ENCODE data around the gene OTOP2.

The OTOP2 gene

GRCh38 chr17:74921026-74921681 lies 2.9 kb upstream of the OTOP2 start:
- Histone ChIP-seq H3K36me3 (ENCODE audit: control insufficient read depth, insufficient read depth, low read length) (no peaks in the 10 kb centered on the region), H3K79me1 (ENCODE audit: low read length) (no peaks in the 10 kb centered on the region), H3K27ac (ENCODE audit: low read depth, low read length) (no peak overlapping the region), H2AK5ac (ENCODE audit: low read length) (no peak overlapping the region), H3K4me3 (ENCODE audit: low read length) (no peak overlapping the region), H2BK5ac (ENCODE audit: low read length) (no peak overlapping the region), H3K79me2 (ENCODE audit: control insufficient read depth, insufficient read depth, low read length) (no peaks in the 10 kb centered on the region), H3K4ac (ENCODE audit: low read depth, low read length) (no peak overlapping the region), H2BK120ac (ENCODE audit: low read depth, low read length) (no peak overlapping the region), H3K4me1 (ENCODE audit: control insufficient read depth, low read depth, low read length) (no peaks in the 10 kb centered on the region), H3K27me3 (ENCODE audit: insufficient read depth, low read length, poor library complexity) (peaks cover 30% of the 10 kb centered on the region), H4K5ac (ENCODE audit: low read length) (no peak overlapping the region), H3K18ac (ENCODE audit: low read length) (no peak overlapping the region), H3K9ac (ENCODE audit: low read length) (no peak overlapping the region), H3K4me2 (ENCODE audit: low read length) (no peak overlapping the region), H3K23ac (ENCODE audit: low read length) (no peak overlapping the region), H4K8ac (ENCODE audit: low read depth, low read length) (no peak overlapping the region), H3K56ac (ENCODE audit: low read length) (peak overlapping the region; percentile 25), H2BK15ac (replicated peaks; ENCODE audit: low read depth) (no peak overlapping the region)
- no CpG with 5 or more reads among the region's 19 CpGs for WGBS (ENCODE audit: extremely low coverage, insufficient coverage, low lambda C conversion rate)
- DNase-seq, result no peak

- Histone ChIP-seq H4K8ac (ENCODE audit: low read depth, low read length) (no peak overlapping the region), H3K27ac (ENCODE audit: low read depth, low read length) (no peak overlapping the region), H3K18ac (ENCODE audit: low read length) (no peak overlapping the region), H3K79me1 (ENCODE audit: low read length) (no peaks in the 10 kb centered on the region), H3K4me3 (ENCODE audit: low read length) (no peak overlapping the region), H3K56ac (ENCODE audit: low read length) (no peak overlapping the region), H4K5ac (ENCODE audit: low read length) (no peak overlapping the region), H3K27me3 (ENCODE audit: insufficient read depth, low read length, poor library complexity) (peaks cover 32% of the 10 kb centered on the region), H3K23ac (ENCODE audit: low read length) (no peak overlapping the region), H2BK120ac (ENCODE audit: low read depth, low read length) (no peak overlapping the region), H3K9ac (ENCODE audit: low read length) (no peak overlapping the region), H3K4ac (ENCODE audit: low read depth, low read length) (no peak overlapping the region), H3K79me2 (ENCODE audit: control insufficient read depth, insufficient read depth, low read length) (no peaks in the 10 kb centered on the region), H3K4me2 (ENCODE audit: low read length) (no peak overlapping the region), H2AK5ac (ENCODE audit: low read length) (no peak overlapping the region), H2BK5ac (ENCODE audit: low read length) (no peak overlapping the region), H3K36me3 (ENCODE audit: control insufficient read depth, insufficient read depth, low read length) (no peaks in the 10 kb centered on the region), H2BK15ac (replicated peaks; ENCODE audit: low read depth) (no peak overlapping the region), H3K4me1 (ENCODE audit: control insufficient read depth, low read depth, low read length) (no peaks in the 10 kb centered on the region)
- WGBS (ENCODE audit: extremely low coverage, insufficient coverage, low lambda C conversion rate), result no CpG with 5 or more reads among the region's 2 CpGs
- no peak for DNase-seq
These were observed 2.3 kb upstream of the OTOP2 start for GRCh38 chr17:74921769-74922168.

- H3K56ac ChIP-seq (ENCODE audit: low read length), result no peak overlapping the region
- peaks cover 32% of the 10 kb centered on the region for H3K27me3 ChIP-seq (ENCODE audit: insufficient read depth, low read length, poor library complexity)
- no peaks in the 10 kb centered on the region for H3K36me3 ChIP-seq (ENCODE audit: control insufficient read depth, insufficient read depth, low read length)
- no peaks in the 10 kb centered on the region for H3K79me2 ChIP-seq (ENCODE audit: control insufficient read depth, insufficient read depth, low read length)
- no peaks in the 10 kb centered on the region for H3K4me1 ChIP-seq (ENCODE audit: control insufficient read depth, low read depth, low read length)
- H3K4ac ChIP-seq (ENCODE audit: low read depth, low read length), result no peak overlapping the region
- H3K4me2 ChIP-seq (ENCODE audit: low read length), result no peak overlapping the region
- H4K8ac ChIP-seq (ENCODE audit: low read depth, low read length), result no peak overlapping the region
- no peak overlapping the region for H3K18ac ChIP-seq (ENCODE audit: low read length)
- H4K5ac ChIP-seq (ENCODE audit: low read length), result no peak overlapping the region
- H3K27ac ChIP-seq (ENCODE audit: low read depth, low read length), result no peak overlapping the region
- WGBS (ENCODE audit: extremely low coverage, insufficient coverage, low lambda C conversion rate), result no CpG with 5 or more reads among the region's 6 CpGs
- H2AK5ac ChIP-seq (ENCODE audit: low read length), result no peak overlapping the region
- H2BK15ac ChIP-seq (replicated peaks; ENCODE audit: low read depth), result no peak overlapping the region
- no peak overlapping the region for H3K4me3 ChIP-seq (ENCODE audit: low read length)
- no peak overlapping the region for H3K23ac ChIP-seq (ENCODE audit: low read length)
- no peak overlapping the region for H3K9ac ChIP-seq (ENCODE audit: low read length)
- DNase-seq, result no peak
- no peak overlapping the region for H2BK120ac ChIP-seq (ENCODE audit: low read depth, low read length)
- no peak overlapping the region for H2BK5ac ChIP-seq (ENCODE audit: low read length)
- H3K79me1 ChIP-seq (ENCODE audit: low read length), result no peaks in the 10 kb centered on the region
These were observed 1.9 kb upstream of the OTOP2 start for GRCh38 chr17:74922172-74922571.

- Histone ChIP-seq H3K18ac (ENCODE audit: low read length) (no peak within 1 kb of the TSS), H3K56ac (ENCODE audit: low read length) (peak within 1 kb of the TSS; percentile 49), H3K4me2 (ENCODE audit: low read length) (peak within 1 kb of the TSS; percentile 61), H3K79me1 (ENCODE audit: low read length) (no peaks in the 10 kb centered on the region), H3K27me3 (ENCODE audit: insufficient read depth, low read length, poor library complexity) (peaks cover 32% of the 10 kb centered on the region), H3K36me3 (ENCODE audit: control insufficient read depth, insufficient read depth, low read length) (no peaks in the 10 kb centered on the region), H2BK15ac (replicated peaks; ENCODE audit: low read depth) (no peak within 1 kb of the TSS), H2BK120ac (ENCODE audit: low read depth, low read length) (no peak within 1 kb of the TSS), H3K79me2 (ENCODE audit: control insufficient read depth, insufficient read depth, low read length) (no peaks in the 10 kb centered on the region), H3K23ac (ENCODE audit: low read length) (no peak within 1 kb of the TSS), H3K4me3 (ENCODE audit: low read length) (no peak within 1 kb of the TSS), H3K27ac (ENCODE audit: low read depth, low read length) (no peak within 1 kb of the TSS), H4K8ac (ENCODE audit: low read depth, low read length) (no peak within 1 kb of the TSS), H2BK5ac (ENCODE audit: low read length) (no peak within 1 kb of the TSS), H4K5ac (ENCODE audit: low read length) (no peak within 1 kb of the TSS), H3K9ac (ENCODE audit: low read length) (peak within 1 kb of the TSS; percentile 29), H2AK5ac (ENCODE audit: low read length) (no peak within 1 kb of the TSS), H3K4ac (ENCODE audit: low read depth, low read length) (no peak within 1 kb of the TSS), H3K4me1 (ENCODE audit: control insufficient read depth, low read depth, low read length) (no peaks in the 10 kb centered on the region)
- no peak for DNase-seq
- WGBS (ENCODE audit: extremely low coverage, insufficient coverage, low lambda C conversion rate), result no CpG with 5 or more reads among the region's 57 CpGs
These were observed 1.2 kb upstream of the OTOP2 start, which contains the start of gene USH1G for GRCh38 chr17:74922694-74923537. TSS of gene USH1G (minus strand) at chr17:74923255. CDS start at chr17:74923073, 182 bp downstream.

GRCh38 chr17:74923538-74924249 lies 379 bp upstream of the OTOP2 start:
- Histone ChIP-seq H2BK5ac (ENCODE audit: low read length) (no peak overlapping the region), H4K8ac (ENCODE audit: low read depth, low read length) (no peak overlapping the region), H3K4me1 (ENCODE audit: control insufficient read depth, low read depth, low read length) (no peaks in the 10 kb centered on the region), H3K27ac (ENCODE audit: low read depth, low read length) (no peak overlapping the region), H2BK120ac (ENCODE audit: low read depth, low read length) (no peak overlapping the region), H3K36me3 (ENCODE audit: control insufficient read depth, insufficient read depth, low read length) (no peaks in the 10 kb centered on the region), H3K56ac (ENCODE audit: low read length) (peak overlapping the region; percentile 49), H3K4ac (ENCODE audit: low read depth, low read length) (no peak overlapping the region), H2AK5ac (ENCODE audit: low read length) (no peak overlapping the region), H3K79me2 (ENCODE audit: control insufficient read depth, insufficient read depth, low read length) (no peaks in the 10 kb centered on the region), H4K5ac (ENCODE audit: low read length) (no peak overlapping the region), H3K79me1 (ENCODE audit: low read length) (no peaks in the 10 kb centered on the region), H3K4me3 (ENCODE audit: low read length) (no peak overlapping the region), H3K23ac (ENCODE audit: low read length) (no peak overlapping the region), H3K18ac (ENCODE audit: low read length) (no peak overlapping the region), H3K4me2 (ENCODE audit: low read length) (peak overlapping the region; percentile 61), H3K27me3 (ENCODE audit: insufficient read depth, low read length, poor library complexity) (peaks cover 32% of the 10 kb centered on the region), H3K9ac (ENCODE audit: low read length) (no peak overlapping the region), H2BK15ac (replicated peaks; ENCODE audit: low read depth) (no peak overlapping the region)
- peak; percentile 37 for DNase-seq
- WGBS (ENCODE audit: extremely low coverage, insufficient coverage, low lambda C conversion rate), result no CpG with 5 or more reads among the region's 59 CpGs

Data from mesendoderm (in vitro differentiated cells).